Natural killer cell (primary cell): ENCODE data around the gene FAM107A. TPM values are rescaled to one million over a fixed set of nuclear protein-coding genes. Genes with fewer than 3 reads are reported as not detected.
"Not testable (repeated sequence)": the region's sequence is repeated elsewhere in the genome, so short reads cannot be mapped to it uniquely, and the experiment has no call there.

ENCODE experiments used
- ATAC-seq, 3 donors: fragments of 150-1000 bp in 2 of 3; fragments of 200-7000 bp in 1 of 3; cut with Tn5 transposase; 1 replicate in 1 of 3; 2 replicates in 2 of 3; pipeline ENCODE4 v1.10.0; 2021; ENCODE audit warnings: mild to moderate bottlenecking in 2 of 3, moderate library complexity in 2 of 3
- DNase-seq, 2 donors: peaks; one replicate each; pipeline versions ENCODE4 v3.0.0 to v3.0.0-alpha.2; 2013 to 2021; ENCODE audit warnings: mixed read lengths in 1 of 2
- H3K27ac ChIP-seq: one replicate; pipeline ENCODE4 v1.5.1; 2013; ENCODE audit warnings: mild to moderate bottlenecking, low read length
- H3K27me3 ChIP-seq: one replicate; pipeline ENCODE4 v1.6.1; 2013; ENCODE audit warnings: low read length; ENCODE audit not compliant: control insufficient read depth, insufficient read depth
- H3K36me3 ChIP-seq: one replicate; pipeline ENCODE4 v1.6.1; 2013; ENCODE audit warnings: low read length; ENCODE audit not compliant: control insufficient read depth, insufficient read depth
- H3K4me1 ChIP-seq: one replicate; pipeline ENCODE4 v1.6.1; 2013; ENCODE audit warnings: low read length; ENCODE audit not compliant: control insufficient read depth, insufficient read depth
- H3K4me3 ChIP-seq: one replicate; pipeline ENCODE4 v1.5.1; 2013; ENCODE audit warnings: low read length
- H3K9me3 ChIP-seq: one replicate; pipeline ENCODE4 v1.6.1; 2013; ENCODE audit warnings: low read length; ENCODE audit not compliant: control insufficient read depth, insufficient read depth
- H3K27ac Mint-ChIP-seq, 2 donors: one replicate each; pipeline ENCODE4 v1.8.0; 2022; ENCODE audit warnings: mild to moderate bottlenecking in 2 of 2, mixed read lengths in 2 of 2, moderate library complexity in 1 of 2
- H3K27me3 Mint-ChIP-seq, 2 donors: one replicate each; pipeline ENCODE4 v1.8.0; 2022; ENCODE audit warnings: low read depth in 2 of 2, mixed read lengths in 2 of 2
- H3K36me3 Mint-ChIP-seq: one replicate; pipeline ENCODE4 v1.8.0; 2022; ENCODE audit warnings: mixed read lengths
- H3K4me1 Mint-ChIP-seq, 2 donors: one replicate each; pipeline ENCODE4 v1.8.0; 2022; ENCODE audit warnings: mixed read lengths in 2 of 2
- H3K4me3 Mint-ChIP-seq: one replicate; pipeline ENCODE4 v1.8.0; 2022; ENCODE audit warnings: mild to moderate bottlenecking, moderate library complexity, mixed read lengths
- H3K9me3 Mint-ChIP-seq, 2 donors: one replicate each; pipeline ENCODE4 v1.8.0; 2022; ENCODE audit warnings: mixed read lengths in 2 of 2
- WGBS: methylation state at CpG from one replicate; pipeline ENCODE4 v1.1.7; 2013; ENCODE audit warnings: missing lambda C conversion rate; ENCODE audit not compliant: insufficient coverage; 5-methylcytosine and 5-hydroxymethylcytosine counted together
- intact Hi-C: fragments of 100-400 bp; cut with micrococcal nuclease; formaldehyde crosslinking; loops from one replicate; pipeline ENCODE4 v1.14.2; 2022
- total RNA-seq, 4 donors: library from RNA; stranded (reverse); fragments of 120-200 nt in 1 of 4; gene quantifications; one replicate each; pipeline versions ENCODE4 v1.2.3 to v1.2.4, GENCODE V29; 2013 to 2022
- TF ChIP-seq, protein P1 (sequence below): fragments of 200-600 bp; IDR thresholded peaks from one replicate; pipeline ENCODE4 v1.8.0; 2022; ENCODE audit warnings: antibody characterized with exemption

FAM107A gene
- total RNA-seq, 3 donors from 2014 or later (not counting 1 experiment from before 2014, with no cell fraction given), result not detected

DNA sequence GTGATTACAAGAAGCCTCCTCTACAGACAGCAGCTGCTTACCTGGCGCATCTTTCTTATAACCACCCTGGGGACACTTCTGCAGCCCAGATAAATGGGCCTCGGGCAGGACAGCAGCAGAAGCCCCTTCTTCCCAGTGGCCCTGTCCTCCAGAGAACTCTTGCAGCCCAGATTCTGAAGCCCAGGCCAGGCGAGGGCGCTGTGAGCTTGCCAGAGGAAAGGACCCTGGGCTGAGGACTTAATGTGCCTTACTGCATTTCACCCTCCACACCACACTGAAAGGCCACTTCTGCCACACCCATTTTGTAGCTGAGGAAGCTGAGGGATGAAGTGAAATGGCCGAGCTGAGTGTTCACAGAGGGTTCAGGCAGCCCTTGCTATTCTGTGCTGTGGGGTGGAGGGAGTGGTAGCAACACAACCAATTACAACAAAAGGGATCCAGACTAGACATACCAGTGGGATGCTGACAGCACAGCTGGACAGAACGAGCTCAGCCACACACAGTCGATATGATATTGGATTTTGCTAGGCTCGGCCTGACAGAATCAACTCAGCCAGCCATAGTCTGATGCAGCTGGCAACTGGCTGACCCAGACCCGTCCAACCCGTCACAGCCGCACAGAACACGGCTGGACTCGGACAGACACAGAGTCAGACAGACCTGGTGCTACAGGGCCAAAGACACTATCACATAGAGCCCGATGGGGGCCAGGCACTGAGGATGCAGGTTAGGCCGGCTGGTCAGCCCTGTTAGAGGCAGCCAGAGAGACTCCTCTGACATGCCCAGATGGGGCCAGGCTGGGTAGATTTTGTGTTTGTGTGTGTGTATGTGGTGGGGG lies 47.5 kb downstream of the FAM107A start:
- no peaks in the 10 kb centered on the region for H3K36me3 Mint-ChIP-seq
- no peak overlapping the region for H3K27ac Mint-ChIP-seq
- intact Hi-C loops, result loop anchor here (5.0 kb wide), 1 partner anchor 342 kb away; no protein-coding TSS in a partner anchor

DNA sequence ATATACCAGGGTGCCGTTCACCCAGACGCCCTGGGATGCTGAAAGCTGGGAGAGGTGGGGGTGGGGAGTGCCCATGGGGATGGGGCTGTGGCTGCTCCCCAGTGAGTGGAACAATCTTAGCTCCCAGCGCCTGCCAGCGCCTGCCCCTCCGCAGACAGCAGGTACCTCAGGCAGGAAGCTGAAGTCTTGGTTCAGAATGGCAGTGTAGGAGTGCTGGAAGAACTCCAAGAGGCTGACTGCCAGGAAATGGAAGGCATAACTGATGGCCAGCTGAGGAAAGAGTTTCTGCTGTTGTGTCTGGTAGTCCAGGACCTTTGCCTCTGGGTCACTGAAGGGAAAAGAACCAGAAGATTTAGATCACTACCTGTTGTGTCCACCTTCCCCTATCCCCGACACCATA lies 48.6 kb downstream of the FAM107A start:
- TF ChIP-seq, protein P1, sequence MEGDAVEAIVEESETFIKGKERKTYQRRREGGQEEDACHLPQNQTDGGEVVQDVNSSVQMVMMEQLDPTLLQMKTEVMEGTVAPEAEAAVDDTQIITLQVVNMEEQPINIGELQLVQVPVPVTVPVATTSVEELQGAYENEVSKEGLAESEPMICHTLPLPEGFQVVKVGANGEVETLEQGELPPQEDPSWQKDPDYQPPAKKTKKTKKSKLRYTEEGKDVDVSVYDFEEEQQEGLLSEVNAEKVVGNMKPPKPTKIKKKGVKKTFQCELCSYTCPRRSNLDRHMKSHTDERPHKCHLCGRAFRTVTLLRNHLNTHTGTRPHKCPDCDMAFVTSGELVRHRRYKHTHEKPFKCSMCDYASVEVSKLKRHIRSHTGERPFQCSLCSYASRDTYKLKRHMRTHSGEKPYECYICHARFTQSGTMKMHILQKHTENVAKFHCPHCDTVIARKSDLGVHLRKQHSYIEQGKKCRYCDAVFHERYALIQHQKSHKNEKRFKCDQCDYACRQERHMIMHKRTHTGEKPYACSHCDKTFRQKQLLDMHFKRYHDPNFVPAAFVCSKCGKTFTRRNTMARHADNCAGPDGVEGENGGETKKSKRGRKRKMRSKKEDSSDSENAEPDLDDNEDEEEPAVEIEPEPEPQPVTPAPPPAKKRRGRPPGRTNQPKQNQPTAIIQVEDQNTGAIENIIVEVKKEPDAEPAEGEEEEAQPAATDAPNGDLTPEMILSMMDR, result no peak
- intact Hi-C loops, result no loop called here

More for the DNA sequence above, 47.5 kb downstream of the FAM107A start:
- TF ChIP-seq, protein P1, result no peak
- H3K27me3 ChIP-seq, result no peaks in the 10 kb centered on the region
- DNase-seq (no peak), ATAC-seq (no peak)
- H3K36me3 ChIP-seq, result no peaks in the 10 kb centered on the region
- no peak overlapping the region for H3K4me3 ChIP-seq
- H3K27ac ChIP-seq, result no peak overlapping the region
- H3K9me3 ChIP-seq, result no peaks in the 10 kb centered on the region
- H3K4me1 ChIP-seq, result peaks cover 9% of the 10 kb centered on the region
- 93% methylated on average over 14 of the region's 15 CpGs for WGBS
- peaks cover 0 to 3% of the 10 kb centered on the region in 2 donors for H3K27me3 Mint-ChIP-seq
- no peaks in the 10 kb centered on the region for H3K9me3 Mint-ChIP-seq
- no peak overlapping the region for H3K4me3 Mint-ChIP-seq
- H3K4me1 Mint-ChIP-seq, result peaks cover 8 to 10% of the 10 kb centered on the region in 2 donors

DNA sequence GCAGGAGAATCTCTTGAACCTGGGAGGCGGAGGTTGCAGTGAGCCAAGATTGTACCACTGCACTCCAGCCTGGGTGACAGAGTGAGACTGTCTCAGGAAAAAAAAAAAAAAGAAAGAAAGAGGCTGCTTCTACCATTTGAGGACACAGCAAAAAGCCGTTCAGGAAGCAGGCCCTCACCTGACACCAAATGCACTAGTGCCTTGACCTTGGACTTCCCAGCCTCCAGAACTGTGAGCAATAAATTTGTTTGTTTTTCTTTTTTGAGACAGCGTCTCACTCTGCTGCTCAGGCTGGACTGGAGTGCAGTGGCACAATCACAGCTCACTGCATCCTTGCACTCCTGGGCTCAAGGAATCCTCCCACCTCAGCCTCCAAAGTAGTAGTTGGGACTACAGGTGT lies 49.8 kb downstream of the FAM107A start:
- H3K4me3 ChIP-seq, H3K27ac ChIP-seq, DNase-seq, H3K9me3 ChIP-seq, H3K9me3 Mint-ChIP-seq, ATAC-seq, H3K27me3 ChIP-seq, H3K36me3 ChIP-seq, H3K27me3 Mint-ChIP-seq, intact Hi-C loops, H3K4me3 Mint-ChIP-seq, H3K27ac Mint-ChIP-seq, H3K36me3 Mint-ChIP-seq, H3K4me1 Mint-ChIP-seq, H3K4me1 ChIP-seq: not testable (repeated sequence)
- 94% methylated on average over 3 of the region's 3 CpGs for WGBS

More for the DNA sequence above, 48.6 kb downstream of the FAM107A start:
- WGBS, result 49% methylated on average over 6 of the region's 6 CpGs
- Histone ChIP-seq H3K27me3 (no peaks in the 10 kb centered on the region), H3K36me3 (no peaks in the 10 kb centered on the region), H3K4me3 (no peak overlapping the region), H3K27ac (no peak overlapping the region), H3K4me1 (peaks cover 9% of the 10 kb centered on the region), H3K9me3 (no peaks in the 10 kb centered on the region)
- Mint-ChIP-seq H3K9me3 (no peaks in the 10 kb centered on the region), H3K4me3 (no peak overlapping the region), H3K27ac (no peak overlapping the region), H3K27me3 (peaks cover 0 to 3% of the 10 kb centered on the region in 2 donors), H3K4me1 (peaks cover 8 to 10% of the 10 kb centered on the region in 2 donors), H3K36me3 (no peaks in the 10 kb centered on the region)
- no peak for ATAC-seq
- DNase-seq, result no peak

DNA sequence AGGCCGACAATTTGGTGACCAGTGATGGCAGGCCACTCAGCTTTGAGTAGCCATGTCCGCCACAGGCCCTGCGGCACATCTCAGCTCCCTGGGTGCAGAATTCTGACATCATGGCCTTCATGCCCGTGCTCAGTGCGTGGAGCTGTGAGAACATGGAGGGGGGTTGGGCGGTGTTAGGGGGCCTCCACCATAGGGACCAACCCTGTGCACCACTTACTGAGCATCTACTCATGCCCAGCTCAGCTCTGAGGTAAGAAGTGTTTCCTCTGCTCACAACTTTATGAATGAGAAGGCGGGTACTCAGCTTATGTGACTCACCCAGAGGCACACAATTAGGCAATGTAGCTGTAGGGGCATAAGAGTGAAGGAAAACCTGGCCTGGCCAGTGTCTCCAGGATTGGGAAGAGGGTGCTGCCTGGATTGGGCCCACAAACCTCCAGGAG lies 50.7 kb downstream of the FAM107A start:
- no peaks in the 10 kb centered on the region for H3K9me3 Mint-ChIP-seq
- ATAC-seq (peak in 1 of 3 donors; percentile 24), DNase-seq (no peak)
- H3K27ac ChIP-seq, result no peak overlapping the region
- no peaks in the 10 kb centered on the region for H3K9me3 ChIP-seq
- H3K4me1 Mint-ChIP-seq, result peaks cover 0 to under 1% of the 10 kb centered on the region in 2 donors
- 85% methylated on average over 6 of the region's 7 CpGs for WGBS
- no peaks in the 10 kb centered on the region for H3K27me3 Mint-ChIP-seq
- no peak overlapping the region for H3K4me3 ChIP-seq
- H3K36me3 Mint-ChIP-seq, result no peaks in the 10 kb centered on the region
- no peak overlapping the region for H3K4me3 Mint-ChIP-seq
- intact Hi-C loops, result no loop called here
- H3K36me3 ChIP-seq, result no peaks in the 10 kb centered on the region
- no peak overlapping the region for H3K27ac Mint-ChIP-seq
- no peaks in the 10 kb centered on the region for H3K4me1 ChIP-seq
- no peaks in the 10 kb centered on the region for H3K27me3 ChIP-seq
- TF ChIP-seq, protein P1, result no peak
